ENCODE results near the gene SHISA8.

SHISA8 gene

GRCh38 chr22:41892721-41893120, 22.2 kb downstream of the SHISA8 start:
- intact Hi-C loops (cut with DNase I; ENCODE audit: low total_unique reads): no loop called here
- Histone ChIP-seq H3K9me3 (no peaks in the 10 kb centered on the region), H3K27ac (no peak overlapping the region), H3K27me3 (no peaks in the 10 kb centered on the region), H3K4me3 (no peak overlapping the region), H3K4me1 (no peaks in the 10 kb centered on the region), H3K36me3 (peaks cover 52 to 98% (median 87%) of the 10 kb centered on the region in 3 donors)
- TF ChIP-seq, protein P1, sequence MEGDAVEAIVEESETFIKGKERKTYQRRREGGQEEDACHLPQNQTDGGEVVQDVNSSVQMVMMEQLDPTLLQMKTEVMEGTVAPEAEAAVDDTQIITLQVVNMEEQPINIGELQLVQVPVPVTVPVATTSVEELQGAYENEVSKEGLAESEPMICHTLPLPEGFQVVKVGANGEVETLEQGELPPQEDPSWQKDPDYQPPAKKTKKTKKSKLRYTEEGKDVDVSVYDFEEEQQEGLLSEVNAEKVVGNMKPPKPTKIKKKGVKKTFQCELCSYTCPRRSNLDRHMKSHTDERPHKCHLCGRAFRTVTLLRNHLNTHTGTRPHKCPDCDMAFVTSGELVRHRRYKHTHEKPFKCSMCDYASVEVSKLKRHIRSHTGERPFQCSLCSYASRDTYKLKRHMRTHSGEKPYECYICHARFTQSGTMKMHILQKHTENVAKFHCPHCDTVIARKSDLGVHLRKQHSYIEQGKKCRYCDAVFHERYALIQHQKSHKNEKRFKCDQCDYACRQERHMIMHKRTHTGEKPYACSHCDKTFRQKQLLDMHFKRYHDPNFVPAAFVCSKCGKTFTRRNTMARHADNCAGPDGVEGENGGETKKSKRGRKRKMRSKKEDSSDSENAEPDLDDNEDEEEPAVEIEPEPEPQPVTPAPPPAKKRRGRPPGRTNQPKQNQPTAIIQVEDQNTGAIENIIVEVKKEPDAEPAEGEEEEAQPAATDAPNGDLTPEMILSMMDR (IDR thresholded peaks at IDR 0.05): no peak
- DNase-seq: no peak

GRCh38 chr22:41891407-41891806, 23.5 kb downstream of the SHISA8 start:
- no peak overlapping the region for H3K27ac ChIP-seq
- DNase-seq: no peak
- intact Hi-C loops (cut with DNase I; ENCODE audit: low total_unique reads): no loop called here
- H3K36me3 ChIP-seq: peaks cover 45 to 98% (median 84%) of the 10 kb centered on the region in 3 donors
- no peaks in the 10 kb centered on the region for H3K27me3 ChIP-seq
- TF ChIP-seq, protein P1 (IDR thresholded peaks at IDR 0.05): no peak
- H3K4me1 ChIP-seq: no peaks in the 10 kb centered on the region
- no peak overlapping the region for H3K4me3 ChIP-seq
- no peaks in the 10 kb centered on the region for H3K9me3 ChIP-seq

DNA sequence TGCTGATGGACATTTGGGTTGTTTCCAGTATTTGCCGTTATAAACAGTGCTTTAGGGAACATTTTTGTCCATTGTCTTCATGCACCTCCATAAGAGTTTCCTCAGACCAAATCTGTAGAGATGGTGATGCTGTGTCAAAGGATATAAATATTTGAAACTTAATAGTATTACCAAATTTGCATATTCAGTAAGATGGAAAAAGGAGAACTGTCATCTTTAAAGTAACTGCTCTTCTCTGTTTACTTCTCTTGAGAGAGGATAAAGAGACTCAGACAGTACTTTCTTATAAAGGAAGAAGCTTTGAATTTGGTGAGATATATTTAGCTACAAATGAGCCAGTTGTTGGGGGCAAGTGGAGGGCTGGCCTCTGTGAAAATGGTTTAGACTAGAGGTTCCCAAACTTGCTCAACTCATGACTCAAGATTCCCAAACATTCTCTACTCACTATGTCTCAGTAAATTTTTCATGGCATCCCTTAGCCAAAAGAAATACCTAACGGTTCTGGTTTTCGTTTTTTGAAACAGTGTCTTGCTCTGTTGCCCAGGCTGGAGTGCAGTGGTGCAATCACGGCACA, 26.2 kb downstream of the SHISA8 start:
- no peaks in the 10 kb centered on the region for H3K9me3 ChIP-seq
- no peak for DNase-seq
- no peak overlapping the region for H3K27ac ChIP-seq
- peaks cover 50 to 98% (median 87%) of the 10 kb centered on the region in 3 donors for H3K36me3 ChIP-seq
- no peaks in the 10 kb centered on the region for H3K4me1 ChIP-seq
- H3K4me3 ChIP-seq: no peak overlapping the region
- TF ChIP-seq, protein P1 (IDR thresholded peaks at IDR 0.05): no peak
- no peaks in the 10 kb centered on the region for H3K27me3 ChIP-seq
- intact Hi-C loops (cut with DNase I; ENCODE audit: low total_unique reads): no loop called here

DNA sequence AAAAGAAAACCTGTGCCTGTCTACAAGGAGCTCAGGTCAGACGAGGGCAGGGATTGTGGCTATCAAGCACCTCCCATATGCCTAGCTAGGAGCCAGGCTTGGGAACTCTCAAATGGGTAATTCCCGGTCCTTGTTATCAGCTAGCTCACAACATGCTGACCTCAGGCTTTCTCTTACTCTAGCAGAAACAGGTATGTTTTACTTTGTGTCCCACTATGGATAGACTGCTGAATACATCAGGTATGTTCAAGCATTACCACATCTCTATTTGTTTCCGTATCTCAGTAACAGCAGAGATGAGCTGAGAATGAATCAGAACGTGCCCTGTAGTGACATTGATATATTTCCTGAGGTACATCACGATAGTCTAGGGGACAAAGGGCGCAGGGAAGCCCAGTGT, 29.4 kb downstream of the SHISA8 start:
- H3K27ac ChIP-seq: no peak overlapping the region
- TF ChIP-seq, protein P1 (IDR thresholded peaks at IDR 0.05): no peak

DNA sequence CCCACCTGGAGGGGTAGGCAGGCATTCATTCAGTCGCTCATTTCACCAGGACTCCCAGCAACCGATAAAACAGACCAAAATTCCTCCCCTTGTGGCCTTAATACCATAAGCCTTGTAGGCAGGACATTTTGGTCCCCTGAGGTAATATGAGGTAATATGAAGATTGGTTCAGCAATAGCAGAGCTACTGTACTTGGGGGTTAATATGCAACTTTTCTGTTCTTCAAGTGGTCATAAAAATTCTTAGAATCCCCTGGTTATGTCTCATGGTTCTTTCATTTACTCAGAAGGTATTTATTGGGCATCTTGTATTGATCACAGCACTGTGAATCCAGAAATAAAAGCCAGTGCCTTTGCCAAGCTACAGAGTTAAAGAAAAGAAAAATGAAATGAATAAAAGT, 29.8 kb downstream of the SHISA8 start:
- TF ChIP-seq, protein P1 (IDR thresholded peaks at IDR 0.05): no peak
- Histone ChIP-seq H3K4me3 (no peak overlapping the region), H3K36me3 (peaks cover 74 to 100% (median 86%) of the 10 kb centered on the region in 3 donors), H3K27me3 (no peaks in the 10 kb centered on the region), H3K27ac (no peak overlapping the region), H3K9me3 (no peaks in the 10 kb centered on the region), H3K4me1 (no peaks in the 10 kb centered on the region)
- intact Hi-C loops (cut with DNase I; ENCODE audit: low total_unique reads): no loop called here
- no peak for DNase-seq

More for the DNA sequence above, 29.4 kb downstream of the SHISA8 start:
- intact Hi-C loops (cut with DNase I; ENCODE audit: low total_unique reads): no loop called here
- no peaks in the 10 kb centered on the region for H3K27me3 ChIP-seq
- no peaks in the 10 kb centered on the region for H3K4me1 ChIP-seq
- no peaks in the 10 kb centered on the region for H3K9me3 ChIP-seq
- no peak overlapping the region for H3K4me3 ChIP-seq
- peaks cover 72 to 100% (median 88%) of the 10 kb centered on the region in 3 donors for H3K36me3 ChIP-seq
- no peak for DNase-seq

GRCh38 chr22:41883400-41883799, 31.5 kb downstream of the SHISA8 start:
- peaks cover 71 to 100% (median 86%) of the 10 kb centered on the region in 3 donors for H3K36me3 ChIP-seq
- TF ChIP-seq, protein P1 (IDR thresholded peaks at IDR 0.05): no peak
- no peak overlapping the region for H3K27ac ChIP-seq
- DNase-seq: no peak
- no peak overlapping the region for H3K4me3 ChIP-seq
- H3K27me3 ChIP-seq: no peaks in the 10 kb centered on the region
- H3K4me1 ChIP-seq: no peaks in the 10 kb centered on the region
- intact Hi-C loops (cut with DNase I; ENCODE audit: low total_unique reads): no loop called here
- no peaks in the 10 kb centered on the region for H3K9me3 ChIP-seq

Measured in tibial artery (tissue), 4 donors.